ENCODE data around the gene NTSR2.

NTSR2 gene

GRCh38 chr2:11657646-11658045 is 12.3 kb downstream of the NTSR2 start:
- no peak for DNase-seq (ENCODE audit: low spot score)

GRCh38 chr2:11657195-11657594 is 12.8 kb downstream of the NTSR2 start:
- no peak for DNase-seq (ENCODE audit: low spot score)

GRCh38 chr2:11656671-11657101 is 13.3 kb downstream of the NTSR2 start:
- DNase-seq (ENCODE audit: low spot score), result no peak

GRCh38 chr2:11656252-11656651 is 13.7 kb downstream of the NTSR2 start:
- no peak for DNase-seq (ENCODE audit: low spot score)

- no peak for DNase-seq (ENCODE audit: low spot score)
These were observed 14.5 kb downstream of the NTSR2 start for GRCh38 chr2:11655495-11655894.

GRCh38 chr2:11652553-11652952 is 17.4 kb downstream of the NTSR2 start:
- DNase-seq (ENCODE audit: low spot score), result no peak

GRCh38 chr2:11651856-11652548 is 18.0 kb downstream of the NTSR2 start:
- DNase-seq (ENCODE audit: low spot score), result no peak

GRCh38 chr2:11649093-11649492 is 20.9 kb downstream of the NTSR2 start:
- no peak for DNase-seq (ENCODE audit: low spot score)

- no peak for DNase-seq (ENCODE audit: low spot score)
These were observed 22.0 kb downstream of the NTSR2 start for GRCh38 chr2:11647834-11648600.

GRCh38 chr2:11646530-11646929 is 23.5 kb downstream of the NTSR2 start:
- DNase-seq (ENCODE audit: low spot score), result no peak

GRCh38 chr2:11644293-11644692 is 25.7 kb downstream of the NTSR2 start:
- no peak for DNase-seq (ENCODE audit: low spot score)

- DNase-seq (ENCODE audit: low spot score), result no peak
These were observed 27.0 kb downstream of the NTSR2 start for GRCh38 chr2:11642972-11643371.

GRCh38 chr2:11640132-11640531 is 29.9 kb downstream of the NTSR2 start:
- no peak for DNase-seq (ENCODE audit: low spot score)

- no peak for DNase-seq (ENCODE audit: low spot score)
These were observed 30.5 kb downstream of the NTSR2 start for GRCh38 chr2:11639503-11639902.

- no peak for DNase-seq (ENCODE audit: low spot score)
These were observed 32.4 kb downstream of the NTSR2 start for GRCh38 chr2:11637546-11637945.

GRCh38 chr2:11636593-11637295 is 33.3 kb downstream of the NTSR2 start:
- no peak for DNase-seq (ENCODE audit: low spot score)

GRCh38 chr2:11635141-11635540 is 34.9 kb downstream of the NTSR2 start:
- DNase-seq (ENCODE audit: low spot score), result no peak

- no peak for DNase-seq (ENCODE audit: low spot score)
These were observed 35.4 kb downstream of the NTSR2 start for GRCh38 chr2:11634584-11634983.

- no peak for DNase-seq (ENCODE audit: low spot score)
These were observed 36.0 kb downstream of the NTSR2 start for GRCh38 chr2:11633923-11634478.

GRCh38 chr2:11631462-11631861 is 38.5 kb downstream of the NTSR2 start:
- DNase-seq (ENCODE audit: low spot score), result no peak

- DNase-seq (ENCODE audit: low spot score), result no peak
These were observed 39.1 kb downstream of the NTSR2 start for GRCh38 chr2:11630855-11631254.

GRCh38 chr2:11629851-11630250 is 40.1 kb downstream of the NTSR2 start:
- no peak for DNase-seq (ENCODE audit: low spot score)

GRCh38 chr2:11629215-11629614 is 40.8 kb downstream of the NTSR2 start:
- DNase-seq (ENCODE audit: low spot score), result no peak
